ENCODE data around the gene OR10G3. TPM values are rescaled to one million over a fixed set of nuclear protein-coding genes. Genes with fewer than 3 reads are reported as not detected.

Gene OR10G3
- total and polyA plus RNA-seq, 2 experiments from 2014 or later = not detected

- DNase-seq (ENCODE audit: low spot score) = peak; percentile 97
- H3K4me3 ChIP-seq = peak overlapping the region; percentile 74
- H3K9me3 Mint-ChIP-seq = no peaks in the 10 kb centered on the region; the same call in 1 of the 3 replicates
- peak overlapping the region; percentile 99 for H3K27ac ChIP-seq (ENCODE audit: low read depth)
- H3K4me1 Mint-ChIP-seq = peaks cover 80% of the 10 kb centered on the region
- H3K36me3 ChIP-seq (ENCODE audit: insufficient read depth) = peaks cover 23% of the 10 kb centered on the region
- H2AFZ ChIP-seq = no peak overlapping the region
- H3F3A ChIP-seq (replicated peaks; ENCODE audit: low read depth) = peaks cover 23% of the 10 kb centered on the region
- H3K9me2 ChIP-seq (ENCODE audit: insufficient read depth) = no peaks in the 10 kb centered on the region
- H3K79me2 ChIP-seq (replicated peaks; ENCODE audit: insufficient read depth) = peaks cover 84% of the 10 kb centered on the region
- H3K4me1 ChIP-seq (ENCODE audit: insufficient read depth) = peaks cover 70% of the 10 kb centered on the region
- peaks cover 38% of the 10 kb centered on the region for H3K27me3 Mint-ChIP-seq (ENCODE audit: insufficient read depth, low read depth, poor library complexity)
- H3K36me3 Mint-ChIP-seq (ENCODE audit: low read depth) = peaks cover 69% of the 10 kb centered on the region
- peak; percentile 72 for ATAC-seq
- H3K27me3 ChIP-seq (ENCODE audit: insufficient read depth) = no peaks in the 10 kb centered on the region
- peak overlapping the region; percentile 99 for H3K27ac Mint-ChIP-seq
- peak overlapping the region; percentile 82 for H3K4me2 ChIP-seq
- TF ChIP-seq CREB1 (CRISPR knock-in tag; IDR thresholded peaks at IDR 0.05; ENCODE audit: low read depth) (no peak), POLR2AphosphoS5 (IDR thresholded peaks at IDR 0.05; ENCODE audit: low read depth) (peak; percentile 42; the same call in 1 of the 2 replicates), NANOG (IDR thresholded peaks at IDR 0.05; ENCODE audit: borderline replicate concordance) (no peak), ZNF114 (CRISPR knock-in tag; IDR thresholded peaks at IDR 0.05) (peak; percentile 63; the same call in 1 of the 2 replicates), ZNF462 (CRISPR knock-in tag; IDR thresholded peaks at IDR 0.05) (peak; percentile 80), EZH2 (IDR thresholded peaks at IDR 0.05; ENCODE audit: low read depth, unreplicated experiment) (no peak), STAT1 (IDR thresholded peaks at IDR 0.05; ENCODE audit: unreplicated experiment) (no peak), JUNB (IDR thresholded peaks at IDR 0.05; ENCODE audit: unreplicated experiment) (no peak), EZH2phosphoT487 (IDR thresholded peaks at IDR 0.05; ENCODE audit: unreplicated experiment) (no peak)
- TF ChIP-seq, protein P1, sequence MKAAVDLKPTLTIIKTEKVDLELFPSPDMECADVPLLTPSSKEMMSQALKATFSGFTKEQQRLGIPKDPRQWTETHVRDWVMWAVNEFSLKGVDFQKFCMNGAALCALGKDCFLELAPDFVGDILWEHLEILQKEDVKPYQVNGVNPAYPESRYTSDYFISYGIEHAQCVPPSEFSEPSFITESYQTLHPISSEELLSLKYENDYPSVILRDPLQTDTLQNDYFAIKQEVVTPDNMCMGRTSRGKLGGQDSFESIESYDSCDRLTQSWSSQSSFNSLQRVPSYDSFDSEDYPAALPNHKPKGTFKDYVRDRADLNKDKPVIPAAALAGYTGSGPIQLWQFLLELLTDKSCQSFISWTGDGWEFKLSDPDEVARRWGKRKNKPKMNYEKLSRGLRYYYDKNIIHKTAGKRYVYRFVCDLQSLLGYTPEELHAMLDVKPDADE (IDR thresholded peaks at IDR 0.05) = no peak
- peak overlapping the region; percentile 83 for H3K4me3 Mint-ChIP-seq
- peaks cover 13% of the 10 kb centered on the region for H4K20me1 ChIP-seq (replicated peaks; ENCODE audit: insufficient read depth)
Observed at GRCh38 chr14:21526672-21527317, 53.1 kb downstream of the OR10G3 start.

Measured in GM23338 (cell line).